ENCODE results near the gene CASP14. TPM values are rescaled to one million over a fixed set of nuclear protein-coding genes. Genes with fewer than 3 reads are reported as not detected.
"Not testable (repeated sequence)": the region's sequence is repeated elsewhere in the genome, so short reads cannot be mapped to it uniquely, and the experiment has no call there.

Gene CASP14
- total and polyA plus RNA-seq, 4 donors, result not detected

DNA sequence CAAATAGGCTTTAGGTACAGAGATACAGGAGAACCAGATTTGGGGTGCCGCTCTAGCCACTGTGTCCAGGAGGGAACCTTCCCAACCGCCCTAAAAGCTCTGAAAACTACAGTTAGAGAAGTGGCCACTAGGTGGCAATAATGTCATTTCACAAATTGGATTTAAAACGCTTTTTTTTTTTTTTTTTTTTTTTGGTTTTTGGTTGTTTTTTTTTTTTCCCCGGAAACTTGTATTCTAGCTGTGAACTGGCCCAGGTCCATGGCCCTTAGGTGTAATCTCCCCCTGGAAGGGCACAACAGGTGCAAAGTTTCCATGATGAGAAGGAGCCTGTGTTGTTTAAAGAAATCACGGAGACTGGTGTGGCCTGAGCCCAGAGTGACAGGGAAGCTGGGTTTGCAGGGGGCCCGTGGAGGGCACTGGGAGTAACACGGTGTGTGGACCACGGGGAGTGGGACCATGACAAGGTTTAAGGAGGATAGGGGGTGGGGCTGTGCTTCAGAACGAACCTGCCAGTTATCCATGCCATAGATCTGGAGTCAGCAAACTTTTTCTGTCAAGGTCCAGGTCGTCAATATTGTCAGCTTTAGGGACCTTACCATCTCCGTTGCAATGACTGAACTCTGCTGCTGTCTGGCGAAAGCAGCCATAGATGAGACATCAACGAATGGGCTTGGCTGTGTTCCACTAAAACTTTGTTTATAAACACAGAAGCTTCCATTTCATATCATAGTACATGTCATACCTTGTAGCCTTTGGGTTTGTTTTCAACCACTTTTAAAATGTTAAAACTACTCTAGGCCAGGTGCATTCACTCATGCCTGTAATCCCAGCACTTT lies 42.9 kb downstream of the CASP14 start:
- WGBS (ENCODE audit: insufficient coverage), result 41% methylated on average over 9 of the region's 13 CpGs
- H3K4me1 ChIP-seq (ENCODE audit: control insufficient read depth, insufficient read depth, low read length), result peaks cover 4% of the 10 kb centered on the region
- peak; percentile 35 to 92 (median 62) for DNase-seq (ENCODE audit: low read depth in 4 of 6, low spot score in 6 of 6)
- H3K36me3 ChIP-seq (ENCODE audit: control insufficient read depth, insufficient read depth, low read length), result no peaks in the 10 kb centered on the region
- H3K9me3 ChIP-seq (ENCODE audit: control insufficient read depth, insufficient read depth, low read length), result no peaks in the 10 kb centered on the region
- H3K4me3 ChIP-seq (ENCODE audit: low read depth, low read length), result no peak overlapping the region
- no peak overlapping the region for H3K27ac ChIP-seq (ENCODE audit: low read depth, low read length)
- peaks cover 7% of the 10 kb centered on the region for H3K27me3 ChIP-seq (ENCODE audit: control insufficient read depth, insufficient read depth, low read length)

DNA sequence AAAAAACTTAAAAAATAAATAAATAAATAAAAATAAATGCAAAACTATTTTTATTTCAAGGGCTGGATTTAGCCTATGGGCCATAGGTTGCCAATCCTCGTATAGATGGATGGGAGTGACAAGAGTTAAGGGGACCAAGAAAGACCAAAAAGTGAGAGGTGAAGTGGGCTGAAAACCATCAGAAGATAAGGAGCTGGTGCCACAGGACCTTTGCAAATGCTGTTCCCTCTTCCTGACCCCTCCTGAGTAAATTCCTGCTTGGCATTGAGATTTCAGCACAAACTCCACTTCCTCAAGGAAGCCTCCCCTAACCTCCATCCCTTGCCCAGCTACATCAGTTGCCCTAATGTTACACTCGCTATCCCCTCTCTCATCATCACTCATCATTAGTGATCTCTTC lies 43.7 kb downstream of the CASP14 start:
- no peaks in the 10 kb centered on the region for H3K36me3 ChIP-seq (ENCODE audit: control insufficient read depth, insufficient read depth, low read length)
- no peak overlapping the region for H3K4me3 ChIP-seq (ENCODE audit: low read depth, low read length)
- peaks cover 4% of the 10 kb centered on the region for H3K4me1 ChIP-seq (ENCODE audit: control insufficient read depth, insufficient read depth, low read length)
- WGBS (ENCODE audit: insufficient coverage), result 100% methylated on average over 1 of the region's 2 CpGs
- H3K27ac ChIP-seq (ENCODE audit: low read depth, low read length), result no peak overlapping the region
- H3K27me3 ChIP-seq (ENCODE audit: control insufficient read depth, insufficient read depth, low read length), result peaks cover 3% of the 10 kb centered on the region
- H3K9me3 ChIP-seq (ENCODE audit: control insufficient read depth, insufficient read depth, low read length), result no peaks in the 10 kb centered on the region
- no peak for DNase-seq (ENCODE audit: low read depth in 4 of 6, low spot score in 6 of 6)

DNA sequence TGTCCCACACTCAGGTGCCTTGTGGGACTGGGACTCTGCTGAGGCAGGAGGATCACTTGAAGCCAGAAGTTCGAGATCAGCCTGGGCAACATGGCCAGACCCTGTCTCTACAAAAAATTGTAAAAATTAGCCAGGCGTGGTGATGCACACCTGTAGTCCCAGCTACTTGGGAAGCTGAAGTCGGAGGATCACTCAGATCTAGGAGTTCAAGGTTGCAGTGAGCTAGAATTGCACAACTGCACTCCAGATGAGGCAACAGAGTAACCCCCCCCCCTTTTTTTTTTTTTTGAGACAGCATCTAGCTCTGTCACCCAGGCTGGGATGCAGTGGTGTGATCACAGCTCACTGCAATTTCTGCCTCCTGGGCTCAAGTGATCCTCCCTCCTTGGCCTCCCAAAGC lies 46.9 kb downstream of the CASP14 start:
- Histone ChIP-seq H3K4me1 (ENCODE audit: control insufficient read depth, insufficient read depth, low read length) (peaks cover 4% of the 10 kb centered on the region), H3K9me3 (ENCODE audit: control insufficient read depth, insufficient read depth, low read length) (no peaks in the 10 kb centered on the region), H3K36me3 (ENCODE audit: control insufficient read depth, insufficient read depth, low read length) (no peaks in the 10 kb centered on the region), H3K4me3 (ENCODE audit: low read depth, low read length) (no peak overlapping the region), H3K27ac (ENCODE audit: low read depth, low read length) (no peak overlapping the region), H3K27me3 (ENCODE audit: control insufficient read depth, insufficient read depth, low read length) (no peaks in the 10 kb centered on the region)
- no peak for DNase-seq (ENCODE audit: low read depth in 4 of 6, low spot score in 6 of 6)
- 85% methylated on average over 2 of the region's 3 CpGs for WGBS (ENCODE audit: insufficient coverage)

DNA sequence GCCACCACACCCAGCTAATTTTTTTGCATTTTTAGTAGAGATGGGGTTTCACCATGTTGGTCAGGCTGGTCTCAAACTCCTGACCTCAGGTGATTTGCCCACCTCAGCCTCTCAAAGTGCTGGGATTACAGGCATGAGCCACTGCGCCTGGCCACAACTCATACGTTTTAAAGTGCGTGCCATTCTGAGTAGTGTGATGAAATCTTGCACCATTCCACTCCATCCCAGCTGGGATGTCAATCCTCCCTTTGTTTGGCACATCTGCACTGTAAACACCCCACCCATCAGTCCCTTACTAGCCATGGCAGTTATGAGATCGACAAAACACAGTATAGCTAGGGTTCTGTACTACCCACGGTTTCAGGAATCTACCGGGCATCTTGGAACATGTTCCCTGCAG lies 48.7 kb downstream of the CASP14 start:
- not testable (repeated sequence) for H3K4me1 ChIP-seq (ENCODE audit: control insufficient read depth, insufficient read depth, low read length); H3K27ac ChIP-seq (ENCODE audit: low read depth, low read length); H3K9me3 ChIP-seq (ENCODE audit: control insufficient read depth, insufficient read depth, low read length); H3K4me3 ChIP-seq (ENCODE audit: low read depth, low read length); H3K36me3 ChIP-seq (ENCODE audit: control insufficient read depth, insufficient read depth, low read length); H3K27me3 ChIP-seq (ENCODE audit: control insufficient read depth, insufficient read depth, low read length); DNase-seq (ENCODE audit: low read depth in 4 of 6, low spot score in 6 of 6)
- 90% methylated on average over 3 of the region's 6 CpGs for WGBS (ENCODE audit: insufficient coverage)

DNA sequence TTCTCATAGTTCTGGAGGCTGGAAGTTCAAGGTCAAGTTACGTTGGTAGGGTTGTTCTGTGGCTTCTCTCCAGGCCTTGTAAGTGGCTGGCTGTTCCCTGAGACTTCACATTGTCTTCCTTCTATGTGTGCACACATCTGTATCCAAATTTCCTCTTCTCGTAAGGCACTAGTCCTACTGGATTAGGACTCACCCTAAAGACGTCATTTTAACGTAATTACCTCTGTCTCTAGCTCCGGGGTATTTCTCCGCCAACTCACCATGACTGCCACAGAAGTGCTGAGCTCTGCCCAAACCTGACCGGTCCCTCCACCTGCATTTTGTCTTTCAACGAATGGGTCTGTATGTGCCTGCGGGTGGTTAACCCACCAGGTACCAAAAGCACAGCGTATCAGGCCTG lies 49.2 kb downstream of the CASP14 start:
- WGBS (ENCODE audit: insufficient coverage), result 89% methylated on average over 9 of the region's 10 CpGs
- no peaks in the 10 kb centered on the region for H3K4me1 ChIP-seq (ENCODE audit: control insufficient read depth, insufficient read depth, low read length)
- H3K9me3 ChIP-seq (ENCODE audit: control insufficient read depth, insufficient read depth, low read length), result no peaks in the 10 kb centered on the region
- no peak overlapping the region for H3K27ac ChIP-seq (ENCODE audit: low read depth, low read length)
- no peaks in the 10 kb centered on the region for H3K36me3 ChIP-seq (ENCODE audit: control insufficient read depth, insufficient read depth, low read length)
- no peaks in the 10 kb centered on the region for H3K27me3 ChIP-seq (ENCODE audit: control insufficient read depth, insufficient read depth, low read length)
- H3K4me3 ChIP-seq (ENCODE audit: low read depth, low read length), result no peak overlapping the region
- DNase-seq (ENCODE audit: low read depth in 4 of 6, low spot score in 6 of 6), result no peak

DNA sequence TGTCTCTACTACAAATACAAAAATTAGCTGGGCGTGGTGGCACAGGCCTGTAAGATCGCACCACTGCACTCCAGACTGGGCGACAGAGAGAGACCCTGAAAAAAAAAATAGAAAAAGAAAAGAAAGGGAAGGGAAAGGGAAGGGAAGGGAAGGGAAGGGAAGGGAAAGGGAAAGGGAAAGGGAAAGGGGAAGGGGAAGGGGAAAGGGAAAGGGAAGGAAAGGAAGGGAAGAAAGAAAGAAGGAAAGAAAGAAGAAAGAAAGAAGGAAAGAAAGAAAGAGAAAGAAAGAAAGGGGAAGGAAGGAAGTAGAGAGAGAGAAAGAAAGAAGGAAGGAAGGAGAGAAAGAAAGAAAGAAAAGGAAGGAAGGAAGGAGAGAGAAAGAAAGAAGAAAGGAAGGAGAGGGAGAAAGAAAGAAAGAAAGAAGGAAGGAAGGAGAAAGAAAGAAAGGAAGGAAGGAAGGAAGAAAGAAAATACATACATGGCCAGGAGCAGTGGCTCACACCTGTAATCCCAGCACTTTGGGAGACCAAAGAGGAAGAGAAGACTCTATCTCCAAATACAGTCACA lies 49.8 kb downstream of the CASP14 start:
- no peak overlapping the region for H3K27ac ChIP-seq (ENCODE audit: low read depth, low read length)
- WGBS (ENCODE audit: insufficient coverage), result no CpG with 5 or more reads among the region's 3 CpGs
- no peaks in the 10 kb centered on the region for H3K4me1 ChIP-seq (ENCODE audit: control insufficient read depth, insufficient read depth, low read length)
- H3K27me3 ChIP-seq (ENCODE audit: control insufficient read depth, insufficient read depth, low read length), result no peaks in the 10 kb centered on the region
- DNase-seq (ENCODE audit: low read depth in 4 of 6, low spot score in 6 of 6), result no peak
- H3K9me3 ChIP-seq (ENCODE audit: control insufficient read depth, insufficient read depth, low read length), result no peaks in the 10 kb centered on the region
- H3K36me3 ChIP-seq (ENCODE audit: control insufficient read depth, insufficient read depth, low read length), result no peaks in the 10 kb centered on the region
- no peak overlapping the region for H3K4me3 ChIP-seq (ENCODE audit: low read depth, low read length)

DNA sequence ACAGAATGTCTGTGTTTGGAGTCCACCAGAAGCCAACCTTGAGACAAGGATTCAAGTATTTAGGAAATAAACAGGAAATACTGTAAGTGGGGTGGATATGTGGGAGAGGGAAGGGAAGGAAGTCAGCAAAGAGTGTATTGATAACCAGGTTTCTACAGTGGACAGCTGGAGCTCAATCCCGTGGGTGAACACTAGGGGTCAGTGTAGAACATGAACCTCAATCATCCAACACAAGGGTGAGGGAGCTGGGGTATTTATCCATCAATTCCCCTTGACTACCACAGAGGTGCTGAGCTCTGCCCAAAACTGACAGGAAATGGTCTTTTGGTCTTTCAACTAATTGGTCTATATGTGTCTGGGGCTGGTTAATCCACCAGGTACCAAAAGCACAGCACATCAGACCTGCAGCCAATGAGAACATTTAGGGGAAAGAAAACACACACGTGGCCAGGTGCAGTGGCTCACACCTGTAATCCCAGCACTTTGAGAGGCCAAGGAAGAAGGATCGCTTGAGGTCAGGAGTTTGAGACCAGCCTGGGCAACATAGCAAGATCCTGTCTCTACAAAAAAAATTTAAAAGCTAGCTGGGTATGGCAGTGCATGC lies 52.3 kb downstream of the CASP14 start:
- Histone ChIP-seq H3K27me3 (ENCODE audit: control insufficient read depth, insufficient read depth, low read length) (no peaks in the 10 kb centered on the region), H3K27ac (ENCODE audit: low read depth, low read length) (no peak overlapping the region), H3K4me3 (ENCODE audit: low read depth, low read length) (no peak overlapping the region), H3K36me3 (ENCODE audit: control insufficient read depth, insufficient read depth, low read length) (no peaks in the 10 kb centered on the region), H3K9me3 (ENCODE audit: control insufficient read depth, insufficient read depth, low read length) (peaks cover 2% of the 10 kb centered on the region), H3K4me1 (ENCODE audit: control insufficient read depth, insufficient read depth, low read length) (no peaks in the 10 kb centered on the region)
- DNase-seq (ENCODE audit: low read depth in 4 of 6, low spot score in 6 of 6), result peak in 1 of 6 donors; percentile 15
- WGBS (ENCODE audit: insufficient coverage), result 82% methylated on average over 2 of the region's 3 CpGs

DNA sequence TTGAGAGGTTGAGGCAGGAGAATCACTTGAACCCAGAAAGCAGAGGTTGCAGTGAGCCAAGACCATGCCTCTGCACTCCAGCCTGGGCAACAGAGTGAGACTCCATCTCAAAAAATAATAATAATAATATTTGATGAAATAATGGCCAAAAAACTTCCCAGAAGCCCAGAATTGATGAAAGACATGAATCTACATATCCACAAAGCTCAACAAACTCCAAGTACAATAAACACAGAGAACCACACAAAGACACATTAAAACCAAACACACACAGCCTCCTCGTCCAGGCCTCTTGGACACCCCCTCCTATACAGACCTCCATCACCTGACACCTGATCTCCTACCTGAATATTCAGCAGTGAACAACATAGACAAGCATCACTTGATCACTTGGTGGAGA lies 54.7 kb downstream of the CASP14 start:
- peaks cover 2% of the 10 kb centered on the region for H3K9me3 ChIP-seq (ENCODE audit: control insufficient read depth, insufficient read depth, low read length)
- DNase-seq (ENCODE audit: low read depth in 4 of 6, low spot score in 6 of 6), result no peak
- H3K4me3 ChIP-seq (ENCODE audit: low read depth, low read length), result no peak overlapping the region
- H3K27ac ChIP-seq (ENCODE audit: low read depth, low read length), result no peak overlapping the region
- H3K27me3 ChIP-seq (ENCODE audit: control insufficient read depth, insufficient read depth, low read length), result peaks cover 12% of the 10 kb centered on the region
- WGBS (ENCODE audit: insufficient coverage), result 88% methylated on average over 1 of the region's 1 CpG
- peaks cover 3% of the 10 kb centered on the region for H3K36me3 ChIP-seq (ENCODE audit: control insufficient read depth, insufficient read depth, low read length)
- peaks cover 18% of the 10 kb centered on the region for H3K4me1 ChIP-seq (ENCODE audit: control insufficient read depth, insufficient read depth, low read length)

DNA sequence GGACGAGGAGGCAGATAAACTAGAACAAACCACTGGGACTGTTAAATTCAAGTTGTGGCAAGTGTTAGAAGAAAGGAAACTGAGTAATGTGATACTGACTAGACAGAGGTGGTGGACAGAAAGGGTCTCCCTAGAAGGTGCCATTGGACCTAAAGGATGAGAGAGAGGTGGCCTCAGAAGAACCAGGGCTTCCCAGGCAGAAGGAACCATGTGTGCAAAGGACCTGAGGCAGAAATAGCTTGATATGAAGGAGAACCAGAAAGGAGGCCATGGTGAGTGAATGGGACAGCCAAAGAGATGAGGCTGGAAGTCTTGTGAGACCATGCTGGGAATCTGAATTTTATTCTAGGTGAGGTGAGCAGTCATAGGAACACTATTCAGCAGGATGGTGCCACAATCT lies 55.1 kb downstream of the CASP14 start:
- Histone ChIP-seq H3K27ac (ENCODE audit: low read depth, low read length) (no peak overlapping the region), H3K4me3 (ENCODE audit: low read depth, low read length) (no peak overlapping the region), H3K27me3 (ENCODE audit: control insufficient read depth, insufficient read depth, low read length) (peaks cover 12% of the 10 kb centered on the region), H3K4me1 (ENCODE audit: control insufficient read depth, insufficient read depth, low read length) (peaks cover 20% of the 10 kb centered on the region), H3K36me3 (ENCODE audit: control insufficient read depth, insufficient read depth, low read length) (peaks cover 7% of the 10 kb centered on the region), H3K9me3 (ENCODE audit: control insufficient read depth, insufficient read depth, low read length) (peaks cover 2% of the 10 kb centered on the region)
- no peak for DNase-seq (ENCODE audit: low read depth in 4 of 6, low spot score in 6 of 6)
- 56% methylated on average over 1 of the region's 1 CpG for WGBS (ENCODE audit: insufficient coverage)

DNA sequence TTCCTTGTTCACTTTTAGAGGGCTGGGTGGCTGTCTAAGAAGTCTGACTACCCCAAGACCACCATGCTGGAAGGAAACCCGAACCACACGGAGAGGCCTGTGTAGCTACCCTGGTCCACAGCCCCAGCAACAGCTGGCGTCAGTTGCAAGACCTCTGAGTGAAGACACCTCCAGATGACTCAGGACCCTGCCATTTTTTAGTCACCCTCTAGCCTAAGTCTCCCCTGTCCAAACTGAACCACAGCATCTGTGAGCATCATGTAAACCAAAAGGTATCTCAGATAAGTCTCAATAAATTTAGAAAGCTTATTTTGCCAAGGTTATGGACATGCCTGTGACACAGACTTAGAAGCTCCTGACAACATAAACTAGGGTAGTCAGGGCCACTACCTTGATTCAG lies 55.8 kb downstream of the CASP14 start:
- no peak overlapping the region for H3K27ac ChIP-seq (ENCODE audit: low read depth, low read length)
- peaks cover 2% of the 10 kb centered on the region for H3K9me3 ChIP-seq (ENCODE audit: control insufficient read depth, insufficient read depth, low read length)
- peaks cover 12% of the 10 kb centered on the region for H3K27me3 ChIP-seq (ENCODE audit: control insufficient read depth, insufficient read depth, low read length)
- DNase-seq (ENCODE audit: low read depth in 4 of 6, low spot score in 6 of 6), result no peak
- no peak overlapping the region for H3K4me3 ChIP-seq (ENCODE audit: low read depth, low read length)
- H3K4me1 ChIP-seq (ENCODE audit: control insufficient read depth, insufficient read depth, low read length), result peaks cover 20% of the 10 kb centered on the region
- 100% methylated on average over 3 of the region's 3 CpGs for whole genome bisulfite sequencing (ENCODE audit: insufficient coverage)
- peaks cover 13% of the 10 kb centered on the region for H3K36me3 ChIP-seq (ENCODE audit: control insufficient read depth, insufficient read depth, low read length)
